GM11168 (cell line): ENCODE data around the gene KAZN.

ENCODE experiments used
- in situ Hi-C: fragments of 300-500 bp; cut with MboI; formaldehyde crosslinking; loops from one replicate; pipeline ENCODE4 v1.12.0; 2022; ENCODE audit warnings: low sequenced_read_pairs; ENCODE audit not compliant: unreplicated experiment

KAZN gene

DNA sequence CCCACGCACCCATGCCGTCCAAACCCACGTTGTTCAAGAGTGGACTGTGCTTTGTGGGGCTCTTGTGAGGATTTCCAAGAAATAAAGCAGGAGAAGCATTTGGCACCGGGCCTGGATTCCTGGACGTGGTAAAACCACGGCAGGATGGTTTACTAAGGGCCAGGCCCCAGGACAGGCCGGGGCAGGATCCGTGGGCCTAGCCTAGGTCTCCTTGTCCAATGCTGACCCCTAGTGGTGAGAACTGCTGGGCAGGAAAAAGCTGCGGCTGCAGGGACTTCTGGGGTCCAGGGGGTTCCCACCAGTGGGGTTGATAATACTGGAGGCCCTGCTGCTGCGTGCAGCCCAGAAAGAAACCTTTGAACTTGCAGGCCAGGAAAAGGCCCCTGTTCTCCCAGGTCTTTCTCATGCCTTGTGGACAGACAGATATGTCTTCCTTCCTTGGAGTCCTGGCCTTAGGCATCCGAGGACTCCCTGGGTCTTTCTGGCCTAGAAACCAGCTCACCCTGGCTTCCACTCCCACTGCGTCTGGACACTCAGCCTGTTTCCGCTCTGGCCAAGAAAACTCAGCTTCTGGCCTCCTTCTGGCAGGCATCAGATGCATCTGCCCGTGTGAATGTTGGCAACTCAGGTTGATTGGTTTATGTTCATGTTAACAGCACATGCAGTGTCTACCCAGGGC is 448.1 kb downstream of the KAZN start:
- in situ Hi-C loops, result loop anchor here (25.0 kb wide), 2 partner anchors 259 to 434 kb away; no protein-coding TSS in a partner anchor

DNA sequence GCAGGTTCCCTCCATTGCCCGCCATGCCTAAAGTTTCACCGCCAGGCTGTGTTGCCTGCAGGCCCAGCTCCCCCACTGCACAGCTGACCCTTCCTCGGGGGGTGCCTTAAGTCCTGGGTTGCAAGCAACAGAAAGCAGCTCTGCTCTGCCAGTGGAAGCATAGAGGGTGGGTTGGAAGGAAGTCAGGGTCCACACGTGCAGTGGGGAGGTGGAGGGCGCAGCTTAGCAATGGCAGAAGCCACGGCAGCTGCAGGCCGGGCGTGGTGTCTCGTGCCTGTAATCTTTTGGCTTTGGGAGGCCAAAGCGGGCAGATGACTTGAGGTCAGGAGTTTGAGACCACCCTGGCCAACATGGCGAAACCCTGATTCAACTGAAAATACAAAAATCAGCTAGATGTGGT is 448.8 kb downstream of the KAZN start:
- in situ Hi-C loops, result loop anchor here (25.0 kb wide), 2 partner anchors 260 to 435 kb away; no protein-coding TSS in a partner anchor

DNA sequence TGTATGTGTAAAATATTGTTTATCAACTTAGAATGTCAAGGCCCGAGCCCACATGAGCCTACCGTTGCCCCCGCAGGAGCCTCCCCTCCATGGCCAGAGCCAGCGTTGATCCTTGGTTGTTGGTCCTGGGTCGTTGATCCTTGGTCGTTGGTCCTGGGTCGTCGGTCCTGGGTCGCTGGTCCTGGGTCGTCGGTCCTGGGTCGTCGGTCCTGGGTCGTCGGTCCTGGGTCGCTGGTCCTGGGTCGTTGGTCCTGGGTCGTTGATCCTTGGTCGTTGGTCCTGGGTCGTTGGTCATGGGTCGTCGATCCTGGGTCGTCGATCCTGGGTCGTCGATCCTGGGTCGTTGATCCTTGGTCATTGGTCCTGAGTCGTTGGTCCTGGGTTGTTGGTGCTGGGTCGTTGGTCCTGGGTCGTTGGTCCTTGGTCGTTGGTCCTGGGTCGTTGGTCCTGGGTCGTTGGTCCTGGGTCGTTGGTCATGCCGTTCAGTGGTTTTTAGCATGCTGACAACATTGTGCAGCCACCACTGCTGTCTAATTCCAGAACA is 450.0 kb downstream of the KAZN start:
- in situ Hi-C loops, result loop anchor here (25.0 kb wide), 2 partner anchors 261 to 436 kb away; no protein-coding TSS in a partner anchor

DNA sequence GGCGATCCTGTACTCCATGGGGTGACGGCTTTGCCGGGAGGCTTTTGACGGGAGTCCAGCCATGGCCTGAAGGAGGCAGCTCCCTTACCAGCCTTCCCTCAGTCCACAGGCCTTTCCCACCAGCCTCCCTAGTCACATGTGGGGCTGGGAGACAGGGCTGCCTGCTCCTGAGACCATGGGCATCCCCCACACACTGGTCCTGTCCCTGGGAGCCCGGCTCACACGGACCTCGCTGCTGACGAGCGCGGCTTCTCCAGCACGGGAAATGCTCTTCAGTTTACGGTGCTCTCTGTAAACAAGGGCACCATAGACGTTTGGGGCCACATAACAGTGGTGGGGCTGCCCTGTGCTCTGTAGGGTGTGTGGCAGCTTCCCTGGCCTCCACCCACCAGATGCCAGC is 450.6 kb downstream of the KAZN start:
- in situ Hi-C loops, result loop anchor here (25.0 kb wide), 2 partner anchors 262 to 437 kb away; no protein-coding TSS in a partner anchor

DNA sequence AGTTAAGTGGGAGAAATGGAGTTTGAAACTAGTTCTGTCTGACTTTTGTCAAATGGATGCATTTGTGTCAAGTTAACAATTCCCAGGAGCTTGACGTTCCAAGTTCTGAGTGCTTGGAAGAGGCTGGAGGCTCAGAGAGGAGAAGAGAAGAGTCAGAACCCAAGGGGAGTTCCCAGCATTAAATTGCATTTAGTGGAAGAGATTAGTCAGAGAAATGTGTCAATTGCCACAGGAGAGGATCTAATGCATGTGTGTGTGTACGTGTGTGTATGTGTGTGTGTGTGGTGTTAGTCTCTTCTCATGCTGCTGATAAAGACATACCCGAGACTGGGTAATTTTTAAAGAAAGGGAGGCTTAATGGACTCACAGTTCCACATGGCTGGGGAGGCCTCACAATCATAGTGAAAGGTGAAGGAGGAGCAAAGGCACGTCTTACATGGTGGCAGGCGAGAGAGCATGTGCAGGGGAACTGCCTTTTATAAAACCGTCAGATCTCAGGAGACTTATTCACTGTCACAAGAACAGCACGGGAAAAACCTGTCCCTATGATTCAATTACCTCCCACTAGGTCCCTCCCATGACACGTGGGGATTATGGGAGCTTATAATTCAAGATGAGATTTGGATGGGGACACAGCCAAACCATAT is 453.5 kb downstream of the KAZN start:
- in situ Hi-C loops, result no loop called here

DNA sequence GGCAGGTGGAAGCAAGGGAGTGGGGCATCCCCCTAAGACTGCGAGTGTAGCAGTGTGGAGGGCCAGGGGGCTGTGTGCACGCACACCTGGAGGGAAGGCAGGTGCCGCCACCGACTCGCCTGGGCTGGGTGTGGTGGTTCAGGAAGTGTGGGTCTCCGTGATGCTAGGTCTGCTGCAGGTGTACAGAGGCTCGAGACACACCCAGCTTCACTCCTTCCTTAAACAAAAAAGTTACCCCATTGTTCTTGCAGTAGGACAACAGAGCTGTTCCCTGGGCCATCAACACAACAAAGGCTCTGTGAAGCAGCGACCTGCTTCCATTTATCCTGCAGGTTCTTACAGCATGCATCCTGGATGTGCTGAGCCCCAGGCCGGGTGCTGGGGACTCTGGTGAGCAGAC is 454.7 kb downstream of the KAZN start:
- in situ Hi-C loops, result no loop called here

DNA sequence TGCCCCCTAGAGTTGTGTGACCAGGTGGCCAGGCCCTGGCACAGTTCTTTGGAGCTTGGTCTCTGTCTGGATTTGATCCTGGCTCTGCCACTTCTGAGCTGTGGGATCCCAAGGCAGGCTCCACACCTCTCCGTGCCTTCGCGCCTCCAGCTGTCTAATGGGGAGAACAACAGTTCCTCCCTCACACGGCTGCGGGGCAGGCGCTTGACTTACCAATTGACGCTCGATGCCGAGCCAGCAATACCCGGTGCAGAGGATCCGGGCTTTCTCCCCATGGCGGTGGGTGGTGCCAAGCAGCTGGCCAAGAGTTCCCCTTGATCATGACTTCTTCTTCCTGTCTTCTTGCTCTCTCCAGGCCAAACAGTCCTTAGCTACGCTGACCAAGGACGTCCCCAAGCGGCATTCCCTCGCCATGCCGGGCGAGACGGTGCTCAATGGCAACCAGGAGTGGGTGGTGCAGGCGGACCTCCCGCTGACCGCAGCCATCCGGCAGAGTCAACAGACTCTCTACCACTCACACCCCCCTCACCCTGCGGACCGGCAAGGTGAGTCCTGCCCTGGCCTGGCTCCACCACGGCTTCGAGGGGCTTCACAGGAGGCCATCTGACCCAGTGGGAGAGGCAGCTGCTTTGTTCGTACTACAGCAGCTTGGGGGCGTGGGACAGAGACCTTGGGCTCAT is 457.4 kb downstream of the KAZN start:
- in situ Hi-C loops, result no loop called here

DNA sequence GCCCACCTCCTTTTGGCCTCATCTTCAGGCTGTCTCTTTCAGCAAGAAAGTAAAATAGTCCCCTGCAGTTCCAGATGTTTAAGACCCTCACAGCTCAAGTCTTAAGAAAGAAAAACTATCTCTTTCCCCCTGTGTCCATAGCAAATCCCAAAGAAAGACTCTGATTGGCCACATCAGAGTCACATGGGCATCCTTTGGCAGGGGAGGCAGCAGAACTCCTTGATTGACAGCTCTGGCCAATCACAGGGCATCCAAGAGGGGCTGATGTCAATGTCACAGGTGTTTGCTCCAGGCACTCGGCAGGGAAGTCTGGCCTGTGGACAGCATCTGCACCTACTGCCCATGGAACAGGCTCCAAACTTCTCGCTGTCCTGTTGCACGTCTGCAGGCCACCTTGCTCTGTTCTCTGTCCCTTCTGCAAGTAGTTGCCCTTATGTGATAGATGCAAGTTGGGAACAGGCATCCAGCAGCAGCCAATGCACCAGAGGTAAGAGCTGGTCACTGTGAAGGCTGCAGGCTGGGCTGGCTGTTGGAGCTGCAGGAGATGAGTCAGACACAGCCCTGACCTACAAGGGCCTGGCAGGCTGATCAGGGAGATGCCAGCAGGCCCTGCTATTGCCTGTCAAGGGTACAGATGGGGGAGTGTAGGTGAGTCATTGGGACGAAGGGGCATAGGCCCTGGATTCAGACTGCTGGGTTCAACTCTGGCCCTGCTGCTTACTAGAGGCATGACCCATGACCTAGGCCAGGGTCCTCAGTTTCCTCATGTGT is 458.2 kb downstream of the KAZN start:
- in situ Hi-C loops, result no loop called here

DNA sequence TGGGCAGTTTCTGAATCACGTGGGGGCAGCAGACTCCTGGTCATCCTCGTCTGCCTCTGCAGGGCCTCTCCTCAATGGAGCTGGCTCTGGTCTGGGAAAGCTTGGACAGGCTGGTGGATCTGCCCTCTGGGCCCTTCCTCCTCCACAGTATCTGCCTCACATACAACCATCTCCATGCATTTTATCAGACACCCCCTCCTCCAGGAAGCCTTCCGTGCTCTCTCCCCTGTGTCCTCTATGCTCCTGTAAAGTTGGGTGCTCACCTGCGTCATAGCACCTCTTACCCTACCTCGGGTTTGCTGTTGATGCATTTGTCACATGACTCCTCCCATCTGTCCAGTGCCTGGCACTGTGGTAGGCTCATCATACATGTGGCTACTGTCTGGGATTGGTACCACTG is 459.3 kb downstream of the KAZN start:
- in situ Hi-C loops, result no loop called here

DNA sequence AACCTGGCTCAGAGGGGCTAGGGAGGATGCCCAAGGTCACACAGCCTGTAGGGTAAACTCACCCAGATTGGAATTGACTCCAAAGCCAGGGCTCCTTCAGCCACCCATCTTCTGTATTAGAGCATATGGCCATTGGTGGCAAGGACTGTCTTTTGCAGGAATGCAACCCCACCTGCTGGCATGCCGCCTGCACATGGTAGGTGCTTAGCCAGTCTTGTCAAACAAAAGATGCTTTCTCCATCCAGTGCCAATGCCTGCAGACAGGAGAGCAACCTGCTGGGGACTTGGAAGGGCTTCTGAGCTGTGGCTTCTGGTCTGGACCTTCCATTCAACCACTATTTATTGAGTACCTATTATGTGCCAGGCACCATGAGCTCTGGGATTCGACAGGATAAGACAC is 459.8 kb downstream of the KAZN start:
- in situ Hi-C loops, result no loop called here

DNA sequence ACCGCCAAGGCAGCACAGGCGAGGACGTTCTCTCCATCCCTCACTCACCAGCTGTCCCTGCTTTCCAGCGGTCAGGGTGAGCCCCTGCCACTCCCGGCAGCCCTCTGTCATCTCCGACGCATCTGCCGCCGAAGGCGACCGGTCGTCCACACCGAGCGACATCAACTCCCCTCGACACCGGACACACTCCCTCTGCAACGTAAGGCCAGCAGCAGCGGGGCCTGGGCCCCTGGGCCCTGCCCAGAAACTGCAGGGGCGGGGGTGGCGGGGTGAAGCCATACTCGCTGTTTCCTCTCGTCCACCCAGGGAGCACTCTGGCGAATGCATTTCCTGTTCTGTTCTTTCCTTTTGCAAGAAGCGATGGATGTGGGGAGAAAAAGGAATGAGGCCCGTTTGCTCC is 461.6 kb downstream of the KAZN start:
- in situ Hi-C loops, result no loop called here

DNA sequence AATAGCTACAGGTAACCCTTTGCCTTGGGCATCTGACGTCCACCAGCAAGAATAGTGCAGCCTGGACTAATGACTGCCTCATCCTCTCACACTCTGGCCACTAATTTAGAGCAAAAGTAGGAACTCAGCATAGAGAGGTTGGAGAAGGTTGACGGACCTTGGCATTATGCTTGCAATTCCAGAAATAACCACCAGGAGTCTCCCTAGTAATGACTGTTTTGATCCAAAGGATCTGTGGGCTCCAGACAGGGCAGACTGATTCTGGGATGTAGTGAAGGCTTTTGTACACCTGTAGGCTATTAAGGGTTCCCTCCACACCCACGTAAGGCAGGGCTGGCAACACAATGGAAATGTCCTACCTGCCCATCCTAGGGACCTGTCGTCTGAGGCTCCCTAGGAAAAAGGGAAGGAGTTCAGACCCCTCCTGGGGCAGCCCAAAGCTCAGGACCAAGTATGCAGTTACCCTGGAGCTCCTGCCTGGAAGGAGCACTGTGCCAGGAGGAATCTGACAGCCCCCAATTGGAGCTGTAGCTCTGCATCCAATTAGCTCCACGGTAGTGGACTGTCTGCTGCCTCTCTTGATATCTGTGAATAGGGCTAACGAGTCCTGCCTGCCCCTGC is 464.1 kb downstream of the KAZN start:
- in situ Hi-C loops, result no loop called here

DNA sequence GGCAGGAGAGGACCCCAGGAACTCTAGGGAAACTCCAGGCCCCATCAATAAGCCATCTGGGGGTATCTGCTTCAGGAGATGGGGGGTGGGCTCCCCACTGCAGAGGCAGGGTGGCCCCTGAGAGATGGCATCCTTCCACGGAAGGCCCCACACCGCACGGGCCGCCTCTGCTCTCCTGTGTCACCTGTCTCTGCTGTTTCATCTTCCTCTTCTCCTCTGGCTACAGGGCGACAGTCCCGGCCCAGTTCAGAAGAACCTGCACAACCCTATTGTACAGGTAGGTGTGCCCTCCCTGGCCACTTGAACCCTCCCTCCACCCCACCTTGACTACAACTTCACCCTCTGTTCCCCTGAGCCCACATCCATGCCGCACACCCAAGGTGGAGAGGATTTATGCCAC is 464.9 kb downstream of the KAZN start:
- in situ Hi-C loops, result no loop called here

DNA sequence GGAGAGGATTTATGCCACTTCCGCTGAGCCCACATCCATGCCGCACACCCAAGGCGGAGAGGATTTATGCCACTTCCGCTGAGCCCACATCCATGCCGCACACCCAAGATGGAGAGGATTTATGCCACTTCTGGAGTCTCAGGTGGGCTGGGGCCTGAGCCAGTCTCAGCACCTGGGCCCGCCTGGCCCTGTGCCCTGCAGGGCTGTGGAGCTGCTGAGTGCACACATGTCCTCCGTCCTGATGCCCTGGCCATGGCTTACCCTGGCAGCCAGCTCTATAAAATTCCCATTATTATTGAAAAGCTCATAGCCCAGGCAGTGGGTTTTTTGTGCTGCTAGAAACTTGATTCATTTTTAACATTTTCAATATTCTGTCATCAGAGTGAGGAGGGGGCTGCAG is 465.3 kb downstream of the KAZN start:
- in situ Hi-C loops, result no loop called here

DNA sequence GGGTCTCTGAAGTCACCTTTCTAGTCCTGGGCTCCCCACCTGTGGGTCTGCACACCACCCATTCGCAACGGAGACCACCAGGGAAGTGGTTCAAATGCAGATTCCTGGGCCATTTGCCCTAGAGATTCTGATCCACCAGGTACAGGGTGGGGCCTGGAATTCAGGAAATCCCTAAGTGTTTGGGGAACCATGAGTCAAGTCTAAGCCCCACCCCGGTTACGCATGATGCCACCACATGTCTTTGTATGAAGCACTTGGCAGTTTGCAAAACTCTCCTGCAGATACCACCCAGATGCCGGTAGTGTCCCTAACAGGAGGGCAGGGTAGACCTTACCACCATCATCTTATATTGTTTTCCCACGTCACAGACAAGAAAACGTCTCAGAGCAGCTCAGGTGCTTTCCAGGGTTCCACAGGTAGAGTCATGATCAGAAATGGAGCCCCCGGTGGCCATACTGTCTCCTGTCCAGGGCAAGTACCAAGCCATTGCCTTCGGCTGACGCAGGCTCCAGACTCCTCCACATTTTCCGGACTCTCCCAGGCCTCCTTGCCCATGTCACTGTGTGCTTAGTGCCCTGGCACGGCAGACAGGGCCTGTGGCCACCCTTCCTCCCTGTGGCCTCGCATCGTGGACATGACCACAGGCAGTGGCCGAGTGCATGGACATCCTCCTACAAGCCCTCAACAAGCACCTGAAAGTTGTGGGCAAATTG is 465.9 kb downstream of the KAZN start:
- in situ Hi-C loops, result no loop called here

DNA sequence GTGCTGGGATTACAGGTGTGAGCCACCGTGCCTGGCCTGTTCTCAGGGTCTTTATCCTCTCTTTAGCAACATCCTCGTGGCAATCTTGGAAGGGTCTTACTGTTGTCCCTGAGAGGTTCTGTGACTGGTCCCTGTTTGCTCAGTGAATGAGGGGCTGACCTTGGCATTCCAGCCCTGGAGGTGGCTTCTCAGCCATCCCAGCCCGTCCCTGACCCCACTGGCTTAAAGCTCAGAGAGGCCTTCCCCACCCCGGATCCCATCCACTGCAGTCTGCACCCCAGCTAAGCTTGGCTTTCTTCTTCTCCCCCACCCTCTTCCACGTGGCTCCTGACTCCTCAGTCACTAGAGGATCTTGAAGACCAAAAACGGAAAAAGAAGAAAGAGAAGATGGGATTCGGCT is 466.8 kb downstream of the KAZN start:
- in situ Hi-C loops, result no loop called here

DNA sequence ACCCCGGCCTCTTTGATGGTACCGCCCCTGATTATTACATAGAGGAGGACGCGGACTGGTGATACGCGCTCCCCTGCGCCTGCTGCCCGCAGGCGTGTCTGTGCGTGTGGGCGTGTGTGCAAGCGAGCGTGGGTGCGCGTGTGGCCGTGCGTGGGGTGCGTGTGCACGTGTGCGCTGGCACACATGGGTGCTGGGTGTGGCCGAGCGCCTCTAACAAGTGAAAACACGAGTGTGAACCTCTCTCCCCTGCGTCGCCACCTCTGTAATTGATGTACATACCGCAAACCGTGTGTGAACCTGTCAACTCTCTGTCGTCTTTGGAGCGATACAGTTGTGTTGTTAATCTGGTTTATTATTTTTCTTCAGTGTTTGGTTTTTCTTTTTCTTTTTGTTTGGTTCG is 467.3 kb downstream of the KAZN start:
- in situ Hi-C loops, result no loop called here

DNA sequence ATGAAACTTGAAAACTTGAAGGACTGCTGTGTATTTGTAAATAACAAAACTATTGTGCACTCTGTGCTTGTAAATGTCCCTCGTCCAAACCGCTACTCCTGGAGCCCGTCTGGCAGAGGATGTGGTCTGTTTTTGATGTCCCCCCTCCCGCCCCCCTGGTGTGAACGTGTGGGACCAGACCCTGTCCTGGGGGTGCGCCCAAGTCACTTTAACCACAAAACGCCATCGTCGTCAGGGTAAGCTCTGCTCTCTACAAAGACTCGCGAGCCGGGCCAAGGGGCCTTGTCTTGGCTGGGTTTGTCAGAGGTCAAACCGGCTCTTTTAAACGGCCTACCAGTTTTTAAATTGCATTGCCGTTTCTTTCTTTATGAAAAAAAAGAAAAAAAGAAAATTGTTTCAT is 467.7 kb downstream of the KAZN start:
- in situ Hi-C loops, result no loop called here

DNA sequence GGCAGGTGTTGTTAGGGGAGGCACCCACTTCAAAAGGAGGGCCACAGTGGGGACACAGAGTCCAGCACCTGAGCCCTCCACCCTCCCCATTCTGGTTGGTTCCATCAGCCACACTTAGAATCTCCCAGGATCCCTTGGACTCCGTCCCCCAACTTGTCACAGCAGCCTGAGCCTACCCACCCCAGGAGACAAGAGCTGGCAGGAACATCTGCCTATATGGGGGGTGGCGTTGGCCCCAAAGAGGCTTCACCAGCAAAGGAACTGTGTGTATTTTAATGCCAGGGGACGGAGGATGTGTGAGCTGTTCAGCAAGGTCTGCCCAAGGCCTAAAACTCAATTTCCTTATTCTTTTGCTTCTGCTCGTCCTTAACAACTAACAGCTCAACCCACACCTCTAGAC is 468.7 kb downstream of the KAZN start:
- in situ Hi-C loops, result no loop called here
